Fibroblast of lung (primary cell): ENCODE measurements around the gene TAF6L. TPM values are rescaled to one million over a fixed set of nuclear protein-coding genes. Genes with fewer than 3 reads are reported as not detected.

Experiments used
- DNase-seq, 2 donors: peaks; one replicate each; pipeline versions ENCODE4 v3.0.0 to v3.0.0-alpha.2; 2010; ENCODE audit warnings: low read depth in 2 of 2
- H2AFZ ChIP-seq: 2 replicates; pipeline ENCODE4 v1.5.1; 2012; ENCODE audit warnings: low read length, control low read depth, inconsistent platforms
- H3K27ac ChIP-seq: 2 replicates; pipeline ENCODE4 v1.5.1; 2011; ENCODE audit warnings: low read length, control low read depth; ENCODE audit not compliant: insufficient read depth
- H3K27me3 ChIP-seq: 2 replicates; pipeline ENCODE4 v1.5.1; 2011; ENCODE audit warnings: mild to moderate bottlenecking, low read length; ENCODE audit not compliant: control insufficient read depth, insufficient read depth
- H3K36me3 ChIP-seq: 2 replicates; pipeline ENCODE4 v1.5.1; 2011; ENCODE audit warnings: low read length; ENCODE audit not compliant: control insufficient read depth, insufficient read depth
- H3K4me1 ChIP-seq: 2 replicates; pipeline ENCODE4 v1.5.1; 2011; ENCODE audit warnings: low read length; ENCODE audit not compliant: control insufficient read depth, insufficient read depth; ENCODE audit errors: extremely low read depth
- H3K4me2 ChIP-seq: 2 replicates; pipeline ENCODE4 v1.5.1; 2011; ENCODE audit warnings: low read length, control low read depth; ENCODE audit not compliant: insufficient read depth; ENCODE audit errors: extremely low read depth
- H3K4me3 ChIP-seq, 4 experiments: fragments of 200-600 bp in 1 of 4; sonication (generic) in 1 of 4; replicated peaks in 1 of 4; 2 replicates each; pipeline ENCODE4 v1.5.1; 2011 to 2016; ENCODE audit warnings: low read length in 4 of 4, low read depth in 3 of 4, mild to moderate bottlenecking in 3 of 4, control low read depth in 2 of 4, inconsistent platforms in 1 of 4, mixed read lengths in 1 of 4; ENCODE audit not compliant: insufficient read depth in 1 of 4; ENCODE audit errors: control extremely low read depth in 1 of 4
- H3K79me2 ChIP-seq: 2 replicates; pipeline ENCODE4 v1.5.1; 2012; ENCODE audit warnings: mild to moderate bottlenecking, low read length, inconsistent platforms; ENCODE audit not compliant: control insufficient read depth, insufficient read depth
- H3K9ac ChIP-seq: 2 replicates; pipeline ENCODE4 v1.5.1; 2011; ENCODE audit warnings: mild to moderate bottlenecking, low read length, control low read depth; ENCODE audit not compliant: insufficient read depth
- H3K9me3 ChIP-seq: 2 replicates; pipeline ENCODE4 v1.5.1; 2012; ENCODE audit warnings: low read depth, low read length; ENCODE audit not compliant: control insufficient read depth, insufficient read depth
- H4K20me1 ChIP-seq: 2 replicates; pipeline ENCODE4 v1.5.1; 2011; ENCODE audit warnings: low read length; ENCODE audit not compliant: control insufficient read depth, insufficient read depth; ENCODE audit errors: extremely low read depth
- CTCF ChIP-seq, 2 donors: IDR thresholded peaks in 1 of 2; conservative IDR thresholded peaks in 1 of 2; 1 replicate in 1 of 2; 2 replicates in 1 of 2; pipeline ENCODE4 v1.5.1; 2011 to 2012; ENCODE audit warnings: low read length in 2 of 2, control low read depth in 1 of 2, inconsistent platforms in 1 of 2, low read depth in 1 of 2, mild to moderate bottlenecking in 1 of 2
- EZH2 ChIP-seq: IDR thresholded peaks from 2 replicates; pipeline ENCODE4 v1.5.1; 2012; ENCODE audit warnings: low read length, control low read depth, mild to moderate bottlenecking; ENCODE audit errors: missing control alignments
- polyA plus RNA-seq, 2 donors: library from polyadenylated mRNA; depleted of rRNA in 1 of 2; stranded (reverse) in 1 of 2; unstranded in 1 of 2; fragments of >200 nt; gene quantifications; 2 replicates each; pipeline ENCODE4 v1.2.1, GENCODE V29; 2011 to 2012; ENCODE audit warnings: missing spikeins in 1 of 2
- total RNA-seq: library from RNA; depleted of rRNA; stranded (reverse); fragments of >200 nt; gene quantifications from 2 replicates; pipeline ENCODE4 v1.2.1, GENCODE V29; 2014

The TAF6L gene
- total and polyA plus RNA-seq, 2 donors (not counting 1 experiment from before 2014, with no cell fraction given): 10.0 to 18.8 TPM

- H3K36me3 ChIP-seq: peaks cover 3% of the 10 kb centered on the region
Measured at GRCh38 chr11:62726915-62727164, 44.4 kb upstream of the TAF6L start.

GRCh38 chr11:62727165-62727871, 43.9 kb upstream of the TAF6L start, which contains the start of gene HNRNPUL2:
Gene HNRNPUL2, minus strand, starts transcription at chr11:62727457. Its CDS starts 301 bp downstream, at chr11:62727156.
- no peaks in the 10 kb centered on the region for H3K9me3 ChIP-seq
- H3K79me2 ChIP-seq: peaks cover 77% of the 10 kb centered on the region
- no peaks in the 10 kb centered on the region for H3K27me3 ChIP-seq
- H4K20me1 ChIP-seq: peaks cover 4% of the 10 kb centered on the region
- peak; percentile 99 for DNase-seq
- TF ChIP-seq CTCF (conservative IDR thresholded peaks at IDR 0.05 in 1 of 2, IDR thresholded peaks at IDR 0.05 in 1 of 2; ENCODE audit: low read depth in 1 of 2, low read length in 2 of 2) (peak in 1 of 2 donors; percentile 10), EZH2 (no peak)
- peak within 1 kb of the TSS; percentile 85 for H3K9ac ChIP-seq
- H3K36me3 ChIP-seq: peaks cover 3% of the 10 kb centered on the region
- peak within 1 kb of the TSS; percentile 97 for H2AFZ ChIP-seq
- peak within 1 kb of the TSS; percentile 96 for H3K4me2 ChIP-seq
- peak within 1 kb of the TSS; percentile 92 for H3K27ac ChIP-seq
- H3K4me3 ChIP-seq: peak within 1 kb of the TSS; percentile 63 to 99 (median 94)
- H3K4me1 ChIP-seq: peaks cover 4% of the 10 kb centered on the region

More at GRCh38 chr11:62726915-62727164, 44.4 kb upstream of the TAF6L start:
- H3K4me2 ChIP-seq: no peak overlapping the region
- peak overlapping the region; percentile 63 to 99 (median 94) for H3K4me3 ChIP-seq
- peak overlapping the region; percentile 92 for H3K27ac ChIP-seq
- H4K20me1 ChIP-seq: peaks cover 4% of the 10 kb centered on the region
- H3K4me1 ChIP-seq: peaks cover 4% of the 10 kb centered on the region
- DNase-seq: no peak
- no peak for TF ChIP-seq EZH2
- no peak for TF ChIP-seq CTCF (conservative IDR thresholded peaks at IDR 0.05 in 1 of 2, IDR thresholded peaks at IDR 0.05 in 1 of 2; ENCODE audit: low read depth in 1 of 2, low read length in 2 of 2)
- H3K27me3 ChIP-seq: no peaks in the 10 kb centered on the region
- H3K9ac ChIP-seq: peak overlapping the region; percentile 85
- no peaks in the 10 kb centered on the region for H3K9me3 ChIP-seq
- peaks cover 82% of the 10 kb centered on the region for H3K79me2 ChIP-seq
- H2AFZ ChIP-seq: no peak overlapping the region

GRCh38 chr11:62727872-62728170, 43.4 kb upstream of the TAF6L start:
- no peaks in the 10 kb centered on the region for H3K27me3 ChIP-seq
- peaks cover 4% of the 10 kb centered on the region for H4K20me1 ChIP-seq
- H3K4me1 ChIP-seq: peaks cover 4% of the 10 kb centered on the region
- peak overlapping the region; percentile 92 for H3K27ac ChIP-seq
- peak overlapping the region; percentile 60 to 99 (median 81) for H3K4me3 ChIP-seq
- peaks cover 2% of the 10 kb centered on the region for H3K36me3 ChIP-seq
- H3K9me3 ChIP-seq: no peaks in the 10 kb centered on the region
- H3K79me2 ChIP-seq: peaks cover 72% of the 10 kb centered on the region
- TF ChIP-seq CTCF (conservative IDR thresholded peaks at IDR 0.05 in 1 of 2, IDR thresholded peaks at IDR 0.05 in 1 of 2; ENCODE audit: low read depth in 1 of 2, low read length in 2 of 2): no peak
- no peak for TF ChIP-seq EZH2
- DNase-seq: peak; percentile 96 to 98
- H3K9ac ChIP-seq: peak overlapping the region; percentile 64
- peak overlapping the region; percentile 96 for H3K4me2 ChIP-seq
- peak overlapping the region; percentile 97 for H2AFZ ChIP-seq
